Measurements from ENCODE around the gene VKORC1L1. TPM values are rescaled to one million over a fixed set of nuclear protein-coding genes. Genes with fewer than 3 reads are reported as not detected.
A peak's percentile ranks its signal among the peaks of the same experiment; 100 is the strongest.
"Not testable (repeated sequence)": the region's sequence is repeated elsewhere in the genome, so short reads cannot be mapped to it uniquely, and the experiment has no call there.

Gene VKORC1L1
- total RNA-seq, 1 experiment from 2014 or later, result 25.3 TPM

DNA sequence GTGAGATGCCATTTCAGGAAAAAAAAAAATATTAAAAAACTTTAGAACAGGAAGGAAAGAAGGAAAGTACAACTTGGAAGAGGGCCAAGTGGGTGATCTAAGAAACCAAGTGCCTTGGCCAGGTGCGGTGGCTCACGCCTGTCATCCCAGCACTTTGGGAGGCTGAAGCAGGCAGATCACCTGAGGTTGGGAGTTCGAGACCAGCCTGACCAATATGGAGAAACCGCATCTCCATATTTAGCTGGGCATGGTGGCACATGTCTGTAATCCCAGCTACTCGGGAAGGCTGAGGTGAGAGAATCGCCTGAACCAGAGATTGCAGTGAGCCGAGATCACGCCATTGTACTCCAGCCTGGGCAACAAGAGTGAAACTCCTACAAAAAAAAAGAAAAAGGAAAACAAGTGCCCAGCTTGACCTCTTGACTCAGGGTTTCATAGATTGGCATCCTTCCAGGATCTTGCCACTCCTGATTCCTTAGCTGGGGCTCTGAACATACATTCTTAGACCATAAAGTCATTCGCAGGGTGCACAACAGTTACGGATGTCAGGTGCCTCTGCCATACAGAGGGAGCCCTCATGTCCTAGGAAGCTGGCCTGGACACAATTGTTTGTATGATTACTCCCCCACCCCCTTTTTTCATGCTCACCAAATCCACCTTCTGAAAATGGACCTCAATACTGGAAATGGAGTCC is 111.2 kb downstream of the VKORC1L1 start:
- Mint-ChIP-seq H3K36me3 (ENCODE audit: insufficient read depth, unreplicated experiment) (peaks cover 22% of the 10 kb centered on the region), H3K4me3 (ENCODE audit: low read depth, unreplicated experiment) (no peak overlapping the region), H3K4me1 (ENCODE audit: low read depth, unreplicated experiment) (no peaks in the 10 kb centered on the region), H3K27ac (ENCODE audit: unreplicated experiment) (peak overlapping the region; percentile 42), H3K9me3 (ENCODE audit: low read depth, unreplicated experiment) (no peaks in the 10 kb centered on the region), H3K27me3 (ENCODE audit: unreplicated experiment) (no peaks in the 10 kb centered on the region)
- intact Hi-C loops (cut with micrococcal nuclease; ENCODE audit: unreplicated experiment), result no loop called here
- peak; percentile 39 for DNase-seq
- BruUV-seq (replicated peaks), result no TSS peak
- CTCF ChIA-PET, result no interaction called here
- TF ChIP-seq, protein P1, sequence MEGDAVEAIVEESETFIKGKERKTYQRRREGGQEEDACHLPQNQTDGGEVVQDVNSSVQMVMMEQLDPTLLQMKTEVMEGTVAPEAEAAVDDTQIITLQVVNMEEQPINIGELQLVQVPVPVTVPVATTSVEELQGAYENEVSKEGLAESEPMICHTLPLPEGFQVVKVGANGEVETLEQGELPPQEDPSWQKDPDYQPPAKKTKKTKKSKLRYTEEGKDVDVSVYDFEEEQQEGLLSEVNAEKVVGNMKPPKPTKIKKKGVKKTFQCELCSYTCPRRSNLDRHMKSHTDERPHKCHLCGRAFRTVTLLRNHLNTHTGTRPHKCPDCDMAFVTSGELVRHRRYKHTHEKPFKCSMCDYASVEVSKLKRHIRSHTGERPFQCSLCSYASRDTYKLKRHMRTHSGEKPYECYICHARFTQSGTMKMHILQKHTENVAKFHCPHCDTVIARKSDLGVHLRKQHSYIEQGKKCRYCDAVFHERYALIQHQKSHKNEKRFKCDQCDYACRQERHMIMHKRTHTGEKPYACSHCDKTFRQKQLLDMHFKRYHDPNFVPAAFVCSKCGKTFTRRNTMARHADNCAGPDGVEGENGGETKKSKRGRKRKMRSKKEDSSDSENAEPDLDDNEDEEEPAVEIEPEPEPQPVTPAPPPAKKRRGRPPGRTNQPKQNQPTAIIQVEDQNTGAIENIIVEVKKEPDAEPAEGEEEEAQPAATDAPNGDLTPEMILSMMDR (IDR thresholded peaks at IDR 0.05; ENCODE audit: unreplicated experiment), result no peak

DNA sequence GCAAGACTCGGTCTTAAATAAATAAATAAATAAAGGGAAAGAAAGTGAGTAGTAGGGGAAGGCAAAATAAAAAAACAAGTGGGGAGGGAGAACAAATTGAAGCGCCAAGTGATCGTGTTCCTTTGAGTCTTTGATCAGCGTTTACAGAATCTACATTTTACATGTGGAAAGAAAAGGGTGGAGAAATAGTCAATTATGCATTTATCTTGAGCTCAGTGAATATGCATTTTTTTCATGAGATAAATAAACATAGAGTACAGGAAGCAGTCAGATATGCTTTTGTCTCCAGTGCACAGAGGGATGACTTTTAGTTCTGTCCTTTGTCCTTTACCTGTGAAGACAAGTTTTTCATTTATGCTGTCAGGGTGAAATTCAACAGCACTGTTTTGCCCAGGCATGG is 115.2 kb downstream of the VKORC1L1 start:
- no TSS peak for BruUV-seq (replicated peaks)

DNA sequence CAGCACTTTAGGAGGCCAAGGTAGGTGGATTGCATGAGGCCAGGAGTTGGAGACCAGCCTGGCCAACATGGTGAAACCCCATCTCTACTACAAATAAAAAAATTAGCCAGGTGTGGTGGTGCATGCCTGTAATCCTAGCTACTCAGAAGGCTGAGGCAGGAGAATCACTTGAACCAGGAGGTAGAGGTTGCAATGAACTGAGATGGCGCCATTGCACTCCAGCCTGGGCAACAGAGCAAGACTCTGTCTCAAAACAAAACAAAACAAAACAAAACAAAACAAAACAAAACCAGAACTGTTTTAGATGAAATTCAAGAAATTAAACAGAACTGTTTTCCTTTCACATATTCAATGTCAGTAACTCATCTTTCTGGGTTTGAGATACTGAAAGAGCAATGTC is 115.6 kb downstream of the VKORC1L1 start:
- BruUV-seq (replicated peaks); H3K4me3 Mint-ChIP-seq (ENCODE audit: low read depth, unreplicated experiment); H3K27me3 Mint-ChIP-seq (ENCODE audit: unreplicated experiment); H3K4me1 Mint-ChIP-seq (ENCODE audit: low read depth, unreplicated experiment); H3K36me3 Mint-ChIP-seq (ENCODE audit: insufficient read depth, unreplicated experiment); DNase-seq; CTCF ChIA-PET; intact Hi-C loops (cut with micrococcal nuclease; ENCODE audit: unreplicated experiment); H3K9me3 Mint-ChIP-seq (ENCODE audit: low read depth, unreplicated experiment); H3K27ac Mint-ChIP-seq (ENCODE audit: unreplicated experiment): not testable (repeated sequence)

More for the DNA sequence above, 115.2 kb downstream of the VKORC1L1 start:
- TF ChIP-seq, protein P1 (IDR thresholded peaks at IDR 0.05; ENCODE audit: unreplicated experiment), result no peak
- Mint-ChIP-seq H3K27me3 (ENCODE audit: unreplicated experiment) (no peaks in the 10 kb centered on the region), H3K36me3 (ENCODE audit: insufficient read depth, unreplicated experiment) (no peaks in the 10 kb centered on the region), H3K4me3 (ENCODE audit: low read depth, unreplicated experiment) (no peak overlapping the region), H3K9me3 (ENCODE audit: low read depth, unreplicated experiment) (no peaks in the 10 kb centered on the region), H3K27ac (ENCODE audit: unreplicated experiment) (no peak overlapping the region), H3K4me1 (ENCODE audit: low read depth, unreplicated experiment) (no peaks in the 10 kb centered on the region)
- intact Hi-C loops (cut with micrococcal nuclease; ENCODE audit: unreplicated experiment), result no loop called here
- DNase-seq, result no peak
- CTCF ChIA-PET, result no interaction called here

DNA sequence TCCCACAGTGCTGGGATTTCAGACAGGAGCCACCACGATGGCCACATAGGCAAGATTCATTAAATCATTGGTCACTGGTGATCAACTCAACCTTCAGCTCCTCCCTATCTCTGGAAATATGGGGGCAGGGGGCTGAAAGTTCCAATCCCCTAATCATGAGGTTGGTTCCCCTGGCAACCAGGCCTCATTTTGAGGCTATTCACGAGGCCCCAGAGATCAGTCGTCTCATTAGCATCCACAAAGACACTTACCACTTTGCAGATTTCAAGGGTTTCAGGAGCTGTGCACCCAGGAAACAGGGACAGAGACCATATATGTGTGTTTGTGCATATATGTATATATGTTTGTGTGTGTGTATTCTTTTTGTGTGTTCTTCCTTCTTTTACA is 116.8 kb downstream of the VKORC1L1 start:
- Mint-ChIP-seq H3K4me3 (ENCODE audit: low read depth, unreplicated experiment) (no peak overlapping the region), H3K27ac (ENCODE audit: unreplicated experiment) (no peak overlapping the region), H3K27me3 (ENCODE audit: unreplicated experiment) (no peaks in the 10 kb centered on the region), H3K9me3 (ENCODE audit: low read depth, unreplicated experiment) (no peaks in the 10 kb centered on the region), H3K4me1 (ENCODE audit: low read depth, unreplicated experiment) (no peaks in the 10 kb centered on the region), H3K36me3 (ENCODE audit: insufficient read depth, unreplicated experiment) (no peaks in the 10 kb centered on the region)
- CTCF ChIA-PET, result no interaction called here
- TF ChIP-seq, protein P1 (IDR thresholded peaks at IDR 0.05; ENCODE audit: unreplicated experiment), result no peak
- no peak for DNase-seq
- intact Hi-C loops (cut with micrococcal nuclease; ENCODE audit: unreplicated experiment), result no loop called here
- no TSS peak for BruUV-seq (replicated peaks)

DNA sequence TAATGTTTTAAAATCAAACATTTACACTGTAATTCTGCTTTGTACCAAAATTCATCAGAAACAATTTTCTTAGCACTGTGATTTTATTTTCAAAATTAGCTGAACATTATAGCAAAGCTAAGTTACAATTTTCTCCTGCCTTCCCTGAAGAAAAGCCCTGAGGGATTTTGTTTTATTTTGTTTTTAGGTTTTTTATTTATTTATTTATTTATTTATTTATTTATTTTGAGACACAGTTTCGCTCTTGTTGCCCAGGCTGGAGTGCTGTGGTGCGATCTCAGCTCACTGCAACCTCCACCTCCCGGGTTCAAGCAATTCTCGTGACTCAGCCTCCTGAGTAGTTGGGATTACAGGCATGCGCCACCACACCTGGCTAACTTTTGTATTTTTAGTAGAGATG is 119.0 kb downstream of the VKORC1L1 start:
- H3K27ac Mint-ChIP-seq (ENCODE audit: unreplicated experiment); H3K9me3 Mint-ChIP-seq (ENCODE audit: low read depth, unreplicated experiment); CTCF ChIA-PET; intact Hi-C loops (cut with micrococcal nuclease; ENCODE audit: unreplicated experiment); H3K36me3 Mint-ChIP-seq (ENCODE audit: insufficient read depth, unreplicated experiment); BruUV-seq (replicated peaks); H3K27me3 Mint-ChIP-seq (ENCODE audit: unreplicated experiment); H3K4me1 Mint-ChIP-seq (ENCODE audit: low read depth, unreplicated experiment); H3K4me3 Mint-ChIP-seq (ENCODE audit: low read depth, unreplicated experiment); DNase-seq: not testable (repeated sequence)
